PC-9 (cell line): Measurements from ENCODE around the gene CTNNA3.

Experiments
- CTCF ChIP-seq: fragments of 200-600 bp; sonication (generic); conservative IDR thresholded peaks from 2 replicates; pipeline ENCODE4 v1.6.1; 2017; ENCODE audit warnings: mixed run types, antibody characterized with exemption, mild to moderate bottlenecking, moderate library complexity
- EZH2 ChIP-seq: fragments of 200-600 bp; sonication (generic); IDR thresholded peaks from 2 replicates; pipeline ENCODE4 v1.8.0; 2017; ENCODE audit warnings: antibody characterized with exemption, low read depth

GRCh38 chr10:67297637-67298181 is 398.3 kb downstream of the CTNNA3 start:
- TF ChIP-seq CTCF (no peak), EZH2 (no peak)
